ENCODE results near the gene PMEL.

- TF ChIP-seq CTCF (IDR thresholded peaks at IDR 0.05) (no peak), POLR2A (IDR thresholded peaks at IDR 0.05) (no peak)
Measured at GRCh38 chr12:56013482-56013881, 47.6 kb upstream of the PMEL start.

All from adrenal gland (tissue), 5 donors.